Testis (tissue), 3 donors: Measurements from ENCODE around the gene CD101. TPM values are rescaled to one million over a fixed set of nuclear protein-coding genes. Genes with fewer than 3 reads are reported as not detected.

Experiments used
- DNase-seq: peaks from one replicate; pipeline ENCODE4 v3.0.0-alpha.2; 2019
- H3K27ac ChIP-seq, 2 donors: fragments of 200-600 bp; sonication (generic); one replicate each; pipeline ENCODE4 v1.5.1; 2019
- H3K27me3 ChIP-seq: fragments of 200-600 bp; sonication (generic); one replicate; pipeline ENCODE4 v1.5.1; 2019
- H3K36me3 ChIP-seq: fragments of 200-600 bp; sonication (generic); one replicate; pipeline ENCODE4 v1.5.1; 2017; ENCODE audit warnings: low read depth; ENCODE audit errors: missing control alignments
- H3K4me1 ChIP-seq: fragments of 200-600 bp; sonication (generic); one replicate; pipeline ENCODE4 v1.5.1; 2019
- H3K4me3 ChIP-seq, 2 donors: fragments of 200-600 bp; sonication (generic); one replicate each; pipeline ENCODE4 v1.5.1; 2017 to 2019
- H3K9me3 ChIP-seq: fragments of 200-600 bp; sonication (generic); one replicate; pipeline ENCODE4 v1.5.1; 2017
- POLR2A ChIP-seq: fragments of 450-650 bp; IDR thresholded peaks from one replicate; pipeline ENCODE4 v1.6.1; 2017; ENCODE audit warnings: antibody characterized with exemption, mild to moderate bottlenecking, moderate library complexity
- WGBS, 2 donors: methylation state at CpG; one replicate each; pipeline ENCODE4 v1.1.5; 2018; 5-methylcytosine and 5-hydroxymethylcytosine counted together
- intact Hi-C: fragments of 100-400 bp; cut with DNase I; formaldehyde crosslinking; loops from one replicate; pipeline ENCODE4 v1.15.1; 2023; ENCODE audit warnings: low total_unique reads
- polyA plus RNA-seq: library from polyadenylated mRNA; stranded (reverse); fragments of 350-450 nt; fragmentation: Illumina TruSeq; extraction: RNeasy Lipid Tissue Mini Kit (QIAGEN cat#74804); gene quantifications from one replicate; pipeline ENCODE4 v1.2.3, GENCODE V29; 2014; ENCODE audit warnings: low read depth, low replicate concordance; ENCODE audit not compliant: insufficient read depth
- total RNA-seq, 2 donors: library from RNA; depleted of rRNA; stranded (reverse); fragments of >200 nt; gene quantifications; one replicate each; pipeline ENCODE4 v1.2.3, GENCODE V29; 2016
- TF ChIP-seq, protein P1 (sequence below), 3 experiments: fragments of 450-650 bp in 2 of 3; fragments of 200-600 bp in 1 of 3; sonication (generic) in 1 of 3; IDR thresholded peaks; one replicate each; pipeline ENCODE4 v1.5.1; 2016 to 2019; ENCODE audit warnings: antibody characterized with exemption in 3 of 3, mild to moderate bottlenecking in 2 of 3, moderate library complexity in 1 of 3

Gene CD101
- total and polyA plus RNA-seq, 3 donors from 2014 or later, result 0.79 to 1.4 (median 1.2) TPM

- 62 to 74% methylated on average over 3 of the region's 3 CpGs for WGBS, 2 donors
- H3K27me3 ChIP-seq, result no peaks in the 10 kb centered on the region
- no peaks in the 10 kb centered on the region for H3K36me3 ChIP-seq
- no peak for DNase-seq
- TF ChIP-seq, protein P1, sequence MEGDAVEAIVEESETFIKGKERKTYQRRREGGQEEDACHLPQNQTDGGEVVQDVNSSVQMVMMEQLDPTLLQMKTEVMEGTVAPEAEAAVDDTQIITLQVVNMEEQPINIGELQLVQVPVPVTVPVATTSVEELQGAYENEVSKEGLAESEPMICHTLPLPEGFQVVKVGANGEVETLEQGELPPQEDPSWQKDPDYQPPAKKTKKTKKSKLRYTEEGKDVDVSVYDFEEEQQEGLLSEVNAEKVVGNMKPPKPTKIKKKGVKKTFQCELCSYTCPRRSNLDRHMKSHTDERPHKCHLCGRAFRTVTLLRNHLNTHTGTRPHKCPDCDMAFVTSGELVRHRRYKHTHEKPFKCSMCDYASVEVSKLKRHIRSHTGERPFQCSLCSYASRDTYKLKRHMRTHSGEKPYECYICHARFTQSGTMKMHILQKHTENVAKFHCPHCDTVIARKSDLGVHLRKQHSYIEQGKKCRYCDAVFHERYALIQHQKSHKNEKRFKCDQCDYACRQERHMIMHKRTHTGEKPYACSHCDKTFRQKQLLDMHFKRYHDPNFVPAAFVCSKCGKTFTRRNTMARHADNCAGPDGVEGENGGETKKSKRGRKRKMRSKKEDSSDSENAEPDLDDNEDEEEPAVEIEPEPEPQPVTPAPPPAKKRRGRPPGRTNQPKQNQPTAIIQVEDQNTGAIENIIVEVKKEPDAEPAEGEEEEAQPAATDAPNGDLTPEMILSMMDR (IDR thresholded peaks at IDR 0.05), result no peak
- no peak for TF ChIP-seq POLR2A
- intact Hi-C loops, result no loop called here
- H3K9me3 ChIP-seq, result no peaks in the 10 kb centered on the region
- H3K4me3 ChIP-seq, result no peak overlapping the region
- H3K27ac ChIP-seq, result no peak overlapping the region
- H3K4me1 ChIP-seq, result no peaks in the 10 kb centered on the region
Measured at GRCh38 chr1:117009132-117009531, 7.6 kb downstream of the CD101 start.

DNA sequence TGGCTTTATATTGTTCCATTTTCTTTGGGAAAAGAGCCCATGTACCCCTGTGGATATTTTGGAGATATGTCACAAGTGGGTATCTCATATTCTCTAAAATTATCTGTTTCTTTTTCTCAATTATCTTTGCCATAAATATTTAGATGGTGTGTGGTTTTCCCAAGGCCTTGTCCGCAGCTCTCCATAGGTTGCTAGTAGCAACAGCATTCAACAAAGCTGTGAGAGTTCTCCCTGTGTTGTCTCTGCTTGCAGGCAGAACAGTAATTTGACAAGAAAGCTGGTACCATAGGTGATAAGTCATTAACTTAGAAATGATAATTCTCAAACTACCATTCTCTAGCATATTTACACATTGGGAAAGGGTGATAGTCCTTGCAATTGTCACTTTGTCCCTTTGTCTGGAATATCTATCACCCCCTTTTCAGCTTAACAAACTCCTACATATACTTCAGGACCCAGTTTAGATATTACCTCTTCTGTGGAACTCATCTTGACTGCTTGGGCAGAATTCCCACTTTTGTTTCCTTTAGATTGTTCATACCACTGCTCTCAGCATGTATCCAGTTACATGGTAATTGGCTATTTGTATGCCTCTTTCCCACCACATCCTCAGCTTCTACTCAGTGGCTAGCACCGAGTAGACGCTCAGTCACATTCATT is 8.9 kb downstream of the CD101 start:
- Histone ChIP-seq H3K4me3 (no peak overlapping the region), H3K4me1 (no peaks in the 10 kb centered on the region), H3K27ac (no peak overlapping the region), H3K36me3 (no peaks in the 10 kb centered on the region), H3K9me3 (no peaks in the 10 kb centered on the region), H3K27me3 (no peaks in the 10 kb centered on the region)
- intact Hi-C loops, result no loop called here
- no peak for DNase-seq
- 90 to 95% methylated on average over 3 of the region's 3 CpGs for whole genome bisulfite sequencing, 2 donors
- TF ChIP-seq, protein P1 (IDR thresholded peaks at IDR 0.05), result no peak
- no peak for TF ChIP-seq POLR2A

DNA sequence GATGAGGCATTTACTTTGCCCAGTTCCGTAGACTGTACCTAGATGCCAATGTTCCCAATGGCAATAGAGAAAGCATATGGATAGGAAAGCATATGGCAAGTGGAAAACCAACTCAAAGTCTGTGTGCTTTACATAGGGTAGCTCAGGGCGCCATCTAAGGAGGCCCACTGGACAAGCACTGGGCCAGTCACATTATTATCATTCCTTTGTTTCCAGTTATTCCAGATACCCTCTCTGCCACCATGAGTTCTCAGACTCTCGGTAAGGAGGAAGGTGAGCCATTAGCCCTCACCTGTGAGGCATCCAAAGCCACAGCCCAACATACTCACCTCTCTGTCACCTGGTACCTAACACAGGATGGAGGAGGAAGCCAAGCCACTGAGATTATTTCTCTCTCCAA is 9.8 kb downstream of the CD101 start:
- TF ChIP-seq, protein P1 (IDR thresholded peaks at IDR 0.05), result no peak
- TF ChIP-seq POLR2A, result no peak
- 98 to 100% methylated on average over 3 of the region's 3 CpGs for WGBS, 2 donors
- intact Hi-C loops, result no loop called here

DNA sequence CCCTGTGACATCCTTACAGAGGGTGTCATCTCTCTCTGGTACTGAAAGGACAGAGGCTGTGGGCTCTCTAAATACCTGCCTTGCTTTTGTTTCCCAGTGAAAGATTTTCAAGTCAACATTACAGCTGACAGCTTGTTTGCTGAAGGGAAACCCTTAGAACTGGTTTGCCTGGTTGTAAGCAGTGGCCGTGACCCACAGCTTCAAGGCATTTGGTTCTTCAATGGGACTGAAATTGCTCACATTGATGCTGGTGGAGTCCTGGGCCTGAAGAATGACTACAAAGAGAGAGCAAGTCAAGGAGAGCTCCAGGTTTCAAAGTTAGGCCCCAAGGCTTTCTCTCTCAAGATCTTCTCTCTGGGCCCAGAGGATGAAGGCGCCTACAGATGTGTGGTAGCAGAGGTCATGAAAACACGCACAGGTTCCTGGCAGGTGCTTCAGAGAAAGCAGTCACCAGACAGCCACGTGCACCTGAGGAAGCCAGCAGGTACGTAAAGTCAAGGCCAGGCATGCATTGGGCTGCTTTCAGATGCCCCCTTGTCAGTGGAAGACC is 11.8 kb downstream of the CD101 start:
- DNase-seq, result no peak
- Histone ChIP-seq H3K4me3 (no peak overlapping the region), H3K27ac (no peak overlapping the region), H3K27me3 (no peaks in the 10 kb centered on the region), H3K9me3 (no peaks in the 10 kb centered on the region), H3K36me3 (no peaks in the 10 kb centered on the region), H3K4me1 (peaks cover 15% of the 10 kb centered on the region)
- WGBS, 2 donors, result 96% methylated on average over 4 to 5 of the region's 5 CpGs
- intact Hi-C loops, result no loop called here
- no peak for TF ChIP-seq POLR2A
- TF ChIP-seq, protein P1 (IDR thresholded peaks at IDR 0.05), result no peak

More for the DNA sequence above, 9.8 kb downstream of the CD101 start:
- Histone ChIP-seq H3K27ac (no peak overlapping the region), H3K4me3 (no peak overlapping the region), H3K36me3 (no peaks in the 10 kb centered on the region), H3K9me3 (no peaks in the 10 kb centered on the region), H3K4me1 (no peaks in the 10 kb centered on the region), H3K27me3 (no peaks in the 10 kb centered on the region)
- DNase-seq, result no peak

DNA sequence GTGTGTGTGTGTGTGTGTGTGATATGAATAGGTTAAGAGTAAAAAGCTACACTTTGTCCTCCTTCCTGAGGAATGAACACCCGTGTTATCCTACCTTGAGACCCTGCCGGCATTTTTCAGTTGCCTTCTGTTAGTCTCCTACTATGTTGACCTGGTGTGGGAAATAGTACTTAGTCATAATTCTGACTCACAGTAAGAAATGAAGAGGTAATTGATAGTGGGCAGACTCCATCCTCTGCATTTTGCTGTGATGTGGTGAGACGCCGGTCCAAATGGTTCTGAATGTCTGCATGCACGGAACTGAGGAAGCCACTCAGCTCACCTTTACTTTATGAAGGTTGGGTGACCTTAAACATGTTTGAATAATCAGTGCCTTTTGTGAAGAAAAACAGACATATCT is 12.6 kb downstream of the CD101 start:
- intact Hi-C loops, result no loop called here
- Histone ChIP-seq H3K4me1 (peaks cover 16% of the 10 kb centered on the region), H3K9me3 (no peaks in the 10 kb centered on the region), H3K27me3 (no peaks in the 10 kb centered on the region), H3K27ac (no peak overlapping the region), H3K36me3 (no peaks in the 10 kb centered on the region), H3K4me3 (no peak overlapping the region)
- WGBS, 2 donors, result 90 to 94% methylated on average over 5 of the region's 5 CpGs
- no peak for DNase-seq
- TF ChIP-seq POLR2A, result no peak
- TF ChIP-seq, protein P1 (IDR thresholded peaks at IDR 0.05), result no peak
